Measurements from ENCODE around the gene RXRG.
A peak's percentile ranks its signal among the peaks of the same experiment; 100 is the strongest.

The RXRG gene

GRCh38 chr1:165407398-165407797 is 37.5 kb downstream of the RXRG start:
- no peak for FAIRE-seq

DNA sequence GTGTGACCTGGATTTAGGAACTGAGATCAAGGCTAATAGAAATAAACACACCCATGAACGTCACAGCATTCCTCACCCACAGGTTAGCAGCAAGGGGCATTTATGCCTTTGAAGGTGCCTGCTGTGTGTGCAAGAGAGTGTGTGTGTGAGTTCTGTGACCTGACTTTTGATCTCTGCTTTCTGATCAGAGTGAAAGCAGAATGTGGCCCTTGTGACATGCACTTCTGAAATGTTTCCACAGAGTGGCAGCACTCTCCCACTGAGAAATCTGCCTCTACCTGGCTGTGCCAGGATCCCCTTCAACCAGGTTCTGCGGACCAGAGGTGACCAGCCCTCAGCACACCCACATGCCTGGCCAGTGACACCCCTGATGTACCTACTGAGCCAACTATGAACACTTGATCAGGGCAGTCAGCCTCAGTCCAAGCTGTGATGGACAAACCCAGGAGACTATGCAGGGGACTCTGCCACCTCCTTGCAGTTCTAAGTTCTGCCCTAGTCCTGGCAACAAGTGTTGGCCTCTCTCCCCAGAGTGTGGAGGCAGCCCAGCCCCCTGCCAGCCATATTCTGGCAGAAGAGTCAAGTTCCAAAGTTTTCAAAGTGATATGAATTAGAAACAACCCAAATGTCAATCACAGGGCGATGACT is 41.0 kb downstream of the RXRG start:
- no peak for FAIRE-seq

DNA sequence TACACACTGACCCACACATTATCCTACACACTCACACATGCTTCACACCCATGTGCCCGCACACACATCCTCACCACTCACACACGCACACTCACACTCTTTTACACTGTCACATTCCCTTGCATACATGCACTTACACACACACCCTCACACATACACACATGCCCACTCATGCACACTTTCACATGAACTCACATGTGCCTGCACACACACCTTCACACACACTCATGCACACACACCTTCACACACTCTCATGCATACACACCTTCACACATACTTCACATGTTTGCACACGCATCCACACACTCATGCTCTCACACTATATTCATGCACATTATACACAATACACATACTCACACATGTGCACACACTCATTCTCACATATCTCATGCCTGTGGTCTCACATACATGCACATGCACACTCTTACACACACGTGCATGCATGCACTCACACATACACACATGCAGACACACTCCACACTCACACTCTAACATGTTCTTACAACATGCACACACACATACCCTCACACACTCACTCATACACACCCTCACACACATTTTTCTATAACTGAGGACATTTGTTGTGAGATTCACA is 42.3 kb downstream of the RXRG start:
- FAIRE-seq, result no peak

DNA sequence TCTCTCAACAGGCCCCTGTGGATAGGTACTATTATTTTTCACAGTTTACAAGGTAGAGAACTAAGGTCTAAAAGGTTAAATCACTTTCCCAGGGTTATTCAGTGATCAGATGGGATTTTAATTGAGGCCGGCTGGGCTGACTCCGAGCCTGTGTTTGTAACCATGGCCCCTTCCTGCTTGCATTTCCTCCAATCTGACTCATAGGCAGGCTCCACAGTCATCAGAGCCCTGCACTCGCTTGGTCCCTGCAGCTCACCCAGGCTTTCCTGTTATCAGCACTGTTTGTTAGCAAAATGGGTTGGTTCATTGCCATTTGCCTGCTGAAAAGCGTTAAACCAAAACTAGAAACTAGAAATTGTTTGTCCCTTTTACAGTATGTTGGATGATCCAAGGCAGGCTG is 47.0 kb downstream of the RXRG start:
- no peak for FAIRE-seq

DNA sequence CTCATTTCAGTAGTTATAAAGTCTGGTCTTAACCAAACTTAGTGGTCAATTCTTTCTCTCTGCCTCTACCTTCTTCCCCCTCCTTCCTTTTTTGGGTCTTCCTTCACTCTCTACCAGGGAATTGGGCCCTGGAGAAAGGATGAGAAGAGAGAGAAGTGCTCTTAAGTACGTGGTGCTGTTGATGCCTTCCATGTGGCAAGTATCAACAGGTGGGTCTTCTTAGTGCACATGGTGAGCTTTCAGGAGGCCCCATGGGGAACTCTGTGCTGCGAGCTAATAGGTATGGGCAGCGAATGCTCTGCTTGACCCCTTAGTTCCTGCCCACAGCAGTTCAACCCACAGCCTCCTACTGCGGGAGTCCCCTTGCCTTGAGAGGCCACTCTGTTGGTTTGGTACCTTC is 49.0 kb downstream of the RXRG start:
- no peak for FAIRE-seq

DNA sequence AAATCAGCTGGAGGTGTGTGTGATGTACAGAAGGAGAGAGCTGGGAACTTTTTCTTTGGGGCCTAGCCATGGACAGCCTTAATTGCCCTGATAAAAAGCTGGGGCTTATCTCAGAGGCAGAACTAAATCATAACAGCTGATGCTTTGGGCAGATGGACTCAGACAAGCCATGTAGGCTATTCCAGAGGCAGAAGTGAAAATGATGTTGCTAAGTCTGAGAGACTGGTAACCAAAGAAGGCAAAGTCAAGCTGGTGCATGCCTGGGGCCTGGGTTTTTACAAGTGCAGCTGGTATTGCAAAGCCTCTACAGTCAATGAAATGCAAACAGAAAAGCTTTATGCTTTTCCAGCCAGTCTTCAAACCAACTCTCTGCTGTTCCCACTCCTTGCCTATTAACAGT is 49.4 kb downstream of the RXRG start:
- no peak for FAIRE-seq

DNA sequence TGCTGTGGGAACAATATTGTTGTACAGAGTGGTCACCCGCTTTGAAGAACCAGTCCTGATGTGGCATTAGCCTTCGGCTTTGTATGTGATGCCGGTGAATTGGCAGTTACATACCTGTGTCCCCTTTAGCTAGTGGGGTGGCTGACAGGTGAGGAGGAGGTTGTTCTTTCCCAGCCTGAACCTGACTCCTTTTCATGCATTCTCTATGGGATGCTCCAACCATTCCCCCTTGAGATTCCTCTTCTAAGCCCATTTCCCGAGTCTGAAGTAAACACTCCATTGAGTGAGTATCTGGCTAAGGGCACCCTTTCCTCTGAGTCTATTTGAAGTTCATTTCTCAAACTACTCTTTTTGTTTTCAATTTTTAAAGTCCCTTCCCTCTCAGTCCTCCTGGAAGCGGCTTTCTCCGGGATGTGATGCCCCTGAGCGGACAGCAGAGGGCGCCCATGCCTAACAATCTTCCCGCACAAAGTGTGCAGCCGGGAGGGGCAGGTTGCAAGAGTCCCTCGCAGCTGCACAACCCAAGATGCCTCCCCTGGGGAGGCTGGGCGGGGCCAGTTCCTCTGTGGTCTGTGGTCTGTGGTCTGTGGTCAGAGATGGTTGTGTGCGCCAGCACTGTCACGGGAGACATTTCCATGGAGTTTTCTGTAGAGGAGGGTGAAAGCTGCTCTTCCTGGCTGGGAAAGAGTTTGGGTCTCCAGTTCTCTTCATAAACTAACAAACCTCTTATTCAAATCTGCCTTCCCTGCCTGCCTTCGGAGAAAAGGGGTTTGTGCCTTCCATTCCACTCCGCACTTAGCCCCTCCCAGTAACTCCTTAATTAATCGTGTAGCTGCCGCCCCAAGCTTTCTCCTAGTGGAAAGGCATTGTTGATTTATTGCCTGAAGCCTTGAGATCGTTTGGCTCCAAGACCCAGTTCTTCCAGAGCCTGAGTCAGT is 52.0 kb downstream of the RXRG start:
- FAIRE-seq, result peak; percentile 74

GRCh38 chr1:165389609-165390008 is 55.3 kb downstream of the RXRG start:
- FAIRE-seq, result no peak

DNA sequence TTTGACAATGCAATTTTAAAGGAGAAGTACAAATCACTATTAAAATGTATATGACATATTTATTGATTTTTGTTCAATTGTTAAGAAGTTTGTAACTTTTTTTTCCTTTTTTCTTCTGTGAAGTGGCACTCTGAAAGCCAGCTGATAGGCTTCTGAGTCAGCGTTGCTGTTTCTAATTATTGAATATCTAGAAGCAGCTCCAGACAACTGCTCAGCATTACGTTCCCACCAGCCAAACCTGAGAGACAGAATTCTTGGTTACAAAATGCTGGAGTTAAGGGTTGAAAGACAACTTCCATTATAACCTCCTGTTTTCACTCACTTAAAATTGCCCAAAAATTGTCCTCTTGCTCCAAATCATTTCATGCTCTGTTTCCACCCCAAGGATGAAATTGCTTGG is 57.0 kb downstream of the RXRG start:
- no peak for FAIRE-seq

DNA sequence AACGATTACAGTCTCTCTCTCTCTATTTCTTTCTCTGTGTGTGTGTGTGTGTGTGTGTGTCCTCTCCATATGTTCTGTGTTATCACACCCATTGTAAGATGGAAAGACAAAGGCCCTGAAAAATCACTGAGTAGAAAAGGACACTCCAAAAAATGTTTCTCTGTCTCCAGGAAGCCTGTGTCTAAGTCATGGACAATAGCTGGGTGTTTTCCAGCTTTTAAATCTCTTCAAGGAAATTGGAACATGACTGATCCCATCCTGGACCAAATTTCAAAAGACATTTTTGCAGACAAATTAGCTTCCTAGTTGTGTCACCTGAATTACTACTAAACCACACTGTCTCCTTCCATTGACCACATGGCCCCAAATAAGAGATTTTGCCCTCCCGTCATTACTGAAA is 57.4 kb downstream of the RXRG start:
- FAIRE-seq, result no peak

DNA sequence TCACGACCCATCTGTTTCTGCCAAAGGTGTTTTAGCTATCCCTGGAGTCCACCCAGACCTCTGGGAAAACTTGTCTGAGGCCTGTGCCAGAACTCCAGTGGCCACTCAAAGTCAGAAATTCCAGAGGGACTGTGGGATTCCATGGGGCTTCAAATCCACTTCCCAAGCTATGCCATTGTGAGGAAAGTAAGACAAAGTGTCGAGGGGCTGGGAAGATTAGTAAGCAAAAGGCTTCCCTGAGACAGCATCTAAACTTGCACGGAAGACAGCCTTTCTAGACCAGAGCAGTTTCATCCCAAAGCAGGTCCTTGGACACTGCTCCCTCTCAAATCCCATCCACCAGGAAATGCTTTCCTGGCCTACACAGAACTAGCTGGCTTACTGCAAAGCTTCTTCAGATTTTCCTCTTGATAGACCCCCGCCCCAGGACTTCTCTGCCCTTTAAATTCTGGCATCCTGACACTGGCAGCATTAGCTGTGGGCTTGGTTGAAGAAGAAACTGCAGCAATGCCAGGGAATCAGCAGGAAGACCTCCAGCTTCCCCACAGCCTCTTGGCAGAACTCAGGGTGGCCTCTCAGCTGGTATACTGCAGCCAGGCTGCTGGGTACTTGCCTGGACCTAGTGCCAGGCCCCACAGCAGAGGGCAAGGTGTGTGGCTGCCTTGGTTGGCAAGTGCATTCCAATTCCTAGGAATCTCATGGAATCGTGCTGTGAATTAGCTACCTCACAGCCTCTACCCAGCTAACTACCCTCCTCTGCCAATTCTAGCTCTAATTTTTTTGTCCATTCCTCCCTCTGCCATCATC is 61.1 kb downstream of the RXRG start:
- FAIRE-seq, result no peak

- FAIRE-seq, result no peak
Measured at GRCh38 chr1:165383067-165383466, 61.9 kb downstream of the RXRG start.

DNA sequence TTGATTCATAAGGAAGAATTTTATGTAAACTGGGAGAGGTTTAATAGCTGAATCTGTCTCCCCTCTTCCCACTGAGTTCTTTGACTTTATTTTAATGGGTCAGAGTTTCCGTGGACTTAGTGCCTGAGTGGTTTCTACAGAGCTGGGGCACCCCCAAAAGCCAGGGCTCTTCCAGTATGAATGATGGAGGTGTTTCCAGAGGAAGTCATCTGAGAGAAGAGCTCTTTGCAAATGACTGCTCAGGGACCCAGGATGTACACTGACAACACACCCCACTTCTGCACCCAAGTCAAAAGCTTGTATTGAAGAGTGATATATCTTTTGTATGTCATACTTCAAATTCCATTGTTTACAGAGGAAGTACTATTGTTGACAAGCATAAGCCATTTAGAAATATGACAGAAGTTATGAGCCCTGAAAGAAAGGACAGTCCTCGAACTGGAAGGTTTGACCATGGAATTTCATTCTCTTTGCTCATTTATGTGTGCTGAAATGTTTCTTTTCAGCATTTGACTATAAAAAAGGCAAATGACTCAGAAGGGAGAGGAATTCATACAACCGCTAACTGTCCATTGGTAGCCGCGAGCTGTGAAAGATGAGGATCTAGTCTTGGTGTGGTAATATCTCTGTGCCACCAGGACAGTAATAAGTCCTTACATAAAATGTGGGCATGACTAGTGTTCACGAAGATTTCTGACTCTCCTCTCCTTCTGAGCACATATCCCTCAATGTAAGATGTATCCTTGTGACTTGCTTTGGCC is 63.0 kb downstream of the RXRG start:
- no peak for FAIRE-seq

DNA sequence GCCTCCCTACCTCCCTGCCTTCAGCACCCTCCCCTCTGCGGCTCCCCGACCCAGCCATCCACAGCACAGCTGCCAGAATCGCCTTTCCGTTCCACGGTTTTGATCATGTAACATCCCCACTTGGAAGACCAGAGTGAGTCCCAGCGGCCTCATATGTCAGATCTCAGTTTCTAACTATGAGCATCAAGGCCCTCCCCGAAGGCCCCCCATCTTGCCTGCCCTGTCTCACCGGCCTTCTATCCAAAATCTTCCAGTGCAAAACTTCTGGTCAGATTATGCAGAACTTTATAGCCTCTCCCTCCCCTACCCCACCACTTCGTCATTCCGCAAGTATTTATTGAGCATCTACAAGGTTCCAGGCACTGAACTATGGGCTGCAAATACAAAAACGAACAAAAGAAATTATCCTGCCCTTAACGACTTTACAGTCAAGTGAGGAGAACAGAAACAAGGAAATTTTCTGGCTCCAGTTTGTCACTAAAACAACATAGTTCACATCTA is 68.1 kb downstream of the RXRG start:
- FAIRE-seq, result no peak

DNA sequence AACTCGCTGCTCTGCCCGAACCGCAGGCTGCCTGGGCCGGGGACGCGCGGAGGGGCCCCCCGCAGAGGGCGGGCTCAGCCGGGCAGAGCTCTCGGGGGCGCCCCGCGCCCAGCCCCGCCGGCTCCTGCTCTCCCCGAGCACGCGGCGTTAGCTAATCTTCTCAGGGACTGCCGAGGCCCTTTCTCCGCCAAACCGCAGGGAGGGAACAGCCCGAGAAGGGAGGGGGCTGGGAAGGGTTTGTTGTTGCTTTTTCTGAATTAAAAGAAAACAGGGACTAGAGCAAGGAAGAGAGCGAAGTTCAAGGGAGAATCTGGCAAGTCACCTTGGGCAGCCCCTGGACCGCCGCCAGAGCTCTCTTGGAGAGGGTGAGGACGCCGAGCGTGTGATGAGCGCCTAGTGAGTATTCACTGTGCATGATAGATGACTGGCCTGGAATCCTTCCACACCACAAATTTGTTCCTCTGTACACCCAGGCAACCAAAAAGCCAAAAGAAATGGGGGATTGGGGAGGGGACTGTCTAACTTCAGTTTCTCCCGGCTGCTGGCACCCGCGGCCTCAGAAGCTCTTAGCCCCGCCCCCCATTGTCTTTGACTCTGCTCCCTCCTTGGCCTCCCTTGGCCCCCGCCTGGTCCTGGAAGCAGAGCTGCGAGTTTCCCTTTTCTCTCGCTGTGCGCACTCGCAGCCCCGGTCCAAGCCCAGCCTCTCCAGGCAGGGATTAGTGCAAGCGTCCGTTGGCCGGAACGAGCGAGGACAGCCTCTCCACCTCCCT is 68.7 kb downstream of the RXRG start:
- FAIRE-seq, result no peak

- FAIRE-seq, result peak; percentile 7
Measured at GRCh38 chr1:165375623-165376022, 69.3 kb downstream of the RXRG start.

DNA sequence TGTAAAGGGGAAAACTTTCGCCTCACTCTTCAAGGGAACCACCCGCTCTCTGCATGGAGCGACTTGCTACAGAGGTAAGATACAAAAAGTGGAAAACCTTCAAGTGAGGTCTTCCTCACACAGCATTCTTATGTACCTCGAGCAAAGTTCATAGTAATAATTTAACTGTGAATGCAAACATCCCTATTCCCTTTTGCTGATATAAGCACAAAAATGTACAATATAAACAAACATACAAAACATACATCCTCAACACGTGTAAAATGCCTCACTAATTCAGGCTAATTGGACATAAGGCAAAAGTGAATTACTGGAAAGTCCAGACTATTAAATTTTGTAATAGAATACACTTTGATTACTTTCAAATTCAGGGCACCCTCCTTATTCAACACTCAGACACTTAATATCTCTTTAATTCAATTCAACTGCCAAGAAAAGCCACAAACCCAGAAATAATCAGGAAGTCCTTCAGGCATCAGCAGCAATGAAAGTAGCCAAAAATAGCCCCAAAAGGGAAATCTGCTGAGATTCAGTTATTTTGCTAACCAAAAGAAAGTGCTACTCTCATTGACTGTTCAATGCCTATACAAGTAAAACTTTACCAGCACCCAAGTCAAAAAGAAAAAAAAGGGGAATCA is 73.2 kb downstream of the RXRG start:
- FAIRE-seq, result no peak

GRCh38 chr1:165369255-165369848 is 75.6 kb downstream of the RXRG start:
- FAIRE-seq, result no peak

DNA sequence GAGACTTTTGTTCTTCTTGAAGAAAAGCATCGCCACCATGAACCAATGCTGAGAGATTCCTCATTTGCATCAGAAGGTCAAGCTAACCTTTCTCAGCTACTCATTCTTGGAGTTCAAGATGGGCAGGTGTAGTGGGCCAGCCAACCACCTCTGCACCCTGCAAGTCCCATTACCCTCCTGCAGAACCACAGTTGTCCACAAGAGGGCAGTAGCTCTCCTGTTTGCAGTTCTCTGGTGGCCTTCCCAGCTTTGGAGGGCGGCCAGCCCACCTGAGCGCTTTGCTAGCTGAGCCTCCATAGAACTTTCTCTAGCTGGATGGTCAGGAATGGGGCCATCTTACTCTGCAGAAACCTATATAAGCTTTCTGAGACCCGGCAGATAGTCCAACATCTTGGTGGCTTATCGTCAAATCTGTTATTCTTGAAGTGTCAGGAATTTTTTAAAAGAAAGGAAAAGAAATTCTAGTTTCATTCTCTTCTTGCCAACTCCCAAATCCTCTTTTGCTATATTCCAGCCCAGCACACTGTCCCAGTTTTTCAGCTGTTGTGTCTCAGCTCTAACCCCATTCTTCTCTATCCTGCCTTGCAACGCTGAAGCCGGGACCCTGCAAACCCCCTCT is 77.4 kb downstream of the RXRG start:
- no peak for FAIRE-seq

DNA sequence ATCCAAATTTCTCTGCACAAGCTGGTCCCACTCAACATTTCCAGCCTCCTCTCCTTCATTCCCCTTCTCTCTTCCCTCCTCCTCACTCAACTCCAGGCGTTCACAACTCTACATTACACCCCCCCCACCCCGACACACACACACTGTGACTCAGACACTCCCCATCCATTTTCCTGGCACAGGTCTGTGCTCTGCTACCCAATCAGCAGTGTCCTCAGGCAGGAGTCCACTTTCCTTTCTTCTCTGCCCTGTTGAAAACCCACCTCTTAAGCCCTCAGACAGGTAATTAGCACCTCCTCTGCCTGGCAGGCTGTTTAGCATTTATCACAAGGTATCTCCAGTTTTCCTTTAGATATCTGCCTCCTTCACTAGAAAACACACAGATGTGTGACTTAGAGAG is 79.6 kb downstream of the RXRG start:
- no peak for FAIRE-seq

Measured in TTC549 (cell line).